Fibroblast of pulmonary artery (primary cell): Measurements from ENCODE around the gene TENM4.

Experiments used
- DNase-seq: peaks from one replicate; pipeline ENCODE4 v3.0.0-alpha.2; 2010; ENCODE audit warnings: low read depth
- H3K4me3 ChIP-seq: replicated peaks from 2 replicates; pipeline ENCODE4 v1.5.1; 2011; ENCODE audit warnings: low read depth, mild to moderate bottlenecking, control low read depth, low read length, moderate library complexity
- CTCF ChIP-seq: IDR thresholded peaks from 2 replicates; pipeline ENCODE4 v1.5.1; 2011; ENCODE audit warnings: mild to moderate bottlenecking, control low read depth, low read length, inconsistent platforms; ENCODE audit errors: missing control alignments

The TENM4 gene

DNA sequence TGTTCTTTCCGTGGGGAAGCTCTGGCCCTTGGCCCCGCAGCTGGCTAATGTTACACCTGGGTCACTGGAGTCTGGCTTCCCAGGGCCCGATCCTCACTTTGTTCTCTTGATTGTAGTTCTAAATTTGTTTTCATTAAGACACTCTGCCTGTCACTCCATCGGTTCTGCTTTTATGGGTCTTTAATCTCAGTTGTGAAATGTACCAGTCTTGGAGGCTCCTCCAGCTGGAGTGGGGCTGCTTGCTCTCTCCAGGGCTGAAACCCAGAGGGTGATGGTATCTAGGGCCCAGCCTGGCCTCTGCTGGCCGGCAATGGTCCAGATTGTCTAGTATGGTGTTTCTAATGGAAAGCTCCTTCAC, 352.9 kb downstream of the TENM4 start:
- H3K4me3 ChIP-seq: no peak overlapping the region
- TF ChIP-seq CTCF: no peak
- DNase-seq: peak; percentile 30

DNA sequence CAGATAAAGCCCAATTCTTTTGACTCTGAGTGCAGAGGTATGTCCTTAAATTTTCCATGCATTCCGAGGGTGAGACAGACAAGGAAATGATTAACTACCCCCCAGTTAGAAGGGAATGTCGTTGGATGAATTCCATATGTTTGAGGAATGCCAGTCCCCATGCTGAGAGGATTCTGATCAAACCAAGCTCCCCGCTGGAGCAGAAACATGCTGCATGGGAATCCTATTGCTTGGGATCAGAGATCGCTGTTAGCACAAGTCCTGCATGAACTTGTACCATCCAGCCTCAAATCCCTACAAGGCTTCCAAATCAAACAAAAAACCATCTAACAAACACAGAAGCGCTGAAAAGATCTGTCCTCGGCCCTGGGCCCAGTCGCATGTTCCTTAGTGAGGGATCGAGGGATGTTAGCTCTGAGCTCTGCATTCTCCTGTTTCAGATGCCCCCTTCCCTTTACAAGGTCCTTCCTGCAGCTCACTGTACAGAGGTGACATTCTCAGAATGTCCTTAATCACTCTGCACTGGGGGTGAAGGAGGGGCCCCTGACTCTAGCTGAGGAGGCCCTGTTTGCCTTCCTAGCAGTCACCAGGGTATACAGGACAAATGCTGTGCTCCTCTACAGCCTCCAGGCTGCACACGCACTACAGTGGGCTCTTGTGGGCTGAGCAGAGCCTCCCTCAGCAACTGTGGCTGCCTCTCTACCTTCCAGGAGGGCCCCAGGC, 353.4 kb downstream of the TENM4 start:
- TF ChIP-seq CTCF: no peak
- no peak overlapping the region for H3K4me3 ChIP-seq
- peak; percentile 83 for DNase-seq

DNA sequence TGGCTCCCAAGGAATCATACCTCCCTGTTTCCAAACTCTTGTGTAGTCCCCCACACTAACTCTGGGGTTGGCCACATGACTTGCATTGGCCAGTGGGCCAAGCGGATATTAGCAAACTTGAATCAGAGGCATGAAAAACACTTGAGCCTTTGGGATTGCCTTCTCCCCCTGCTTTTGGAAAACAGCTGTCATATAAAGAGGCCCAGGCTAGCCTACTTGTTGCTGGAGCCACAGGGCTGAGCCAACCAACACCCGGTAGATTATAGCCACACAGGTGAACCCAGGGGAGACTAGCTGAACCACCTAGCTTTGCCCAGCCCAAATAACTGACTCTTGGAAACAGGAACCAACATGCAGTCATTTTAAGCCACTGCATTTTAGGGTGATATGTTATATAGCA, 354.8 kb downstream of the TENM4 start:
- no peak for TF ChIP-seq CTCF
- DNase-seq: no peak
- no peak overlapping the region for H3K4me3 ChIP-seq

- no peak for TF ChIP-seq CTCF
- DNase-seq: no peak
- H3K4me3 ChIP-seq: no peak overlapping the region
Observed at GRCh38 chr11:79084382-79084781, 356.4 kb downstream of the TENM4 start.

GRCh38 chr11:79083352-79083751, 357.5 kb downstream of the TENM4 start:
- no peak overlapping the region for H3K4me3 ChIP-seq
- TF ChIP-seq CTCF: no peak
- DNase-seq: peak; percentile 50

GRCh38 chr11:79082907-79083306, 357.9 kb downstream of the TENM4 start:
- DNase-seq: no peak
- H3K4me3 ChIP-seq: no peak overlapping the region
- TF ChIP-seq CTCF: no peak

DNA sequence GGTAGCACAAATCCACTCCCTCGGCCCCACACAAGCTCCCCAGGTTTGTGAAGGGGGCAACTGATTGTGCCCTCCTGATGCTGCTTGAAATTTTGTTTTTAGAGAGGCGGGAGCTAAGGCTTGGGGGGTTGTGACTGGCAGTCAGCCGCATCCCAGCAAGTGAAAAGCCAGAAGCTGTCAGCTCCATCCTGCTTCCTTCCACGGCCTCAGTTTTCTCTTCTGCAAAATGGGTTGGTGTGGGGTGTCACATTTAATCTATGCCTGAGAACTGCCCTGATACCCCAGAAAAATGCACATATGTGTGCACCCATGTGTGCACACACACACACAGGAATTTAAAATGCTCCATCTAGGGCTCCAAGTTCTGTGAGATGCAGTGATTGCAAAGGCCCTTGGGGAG, 358.6 kb downstream of the TENM4 start:
- TF ChIP-seq CTCF: no peak
- no peak overlapping the region for H3K4me3 ChIP-seq
- DNase-seq: no peak
